ENCODE measurements around the gene TUT1. TPM values are rescaled to one million over a fixed set of nuclear protein-coding genes. Genes with fewer than 3 reads are reported as not detected.

Gene TUT1
- total and polyA plus RNA-seq, 2 of the 4 experiments (the other 2 are of a cell fraction) = 4.3 to 10.1 TPM

GRCh38 chr11:62614275-62614674 is 23.0 kb upstream of the TUT1 start:
- no peak overlapping the region for H3K4me2 ChIP-seq (ENCODE audit: low read depth, low read length)
- dilution Hi-C loops (cut with HindIII; ENCODE audit: low sequenced_read_pairs, unreplicated experiment) = no loop called here
- CTCF ChIA-PET = no interaction called here

More at GRCh38 chr11:62614275-62614674, 23.0 kb upstream of the TUT1 start:
- Histone ChIP-seq H4K91ac (ENCODE audit: insufficient read depth, low read depth, low read length) (no peak overlapping the region), H3K27me3 (ENCODE audit: control insufficient read depth, insufficient read depth, low read length) (no peaks in the 10 kb centered on the region), H2AFZ (replicated peaks; ENCODE audit: low read length, poor library complexity) (no peak overlapping the region), H3K9ac (ENCODE audit: low read depth, low read length) (no peak overlapping the region), H2AK9ac (replicated peaks; ENCODE audit: low read depth, low read length, poor library complexity) (no peak overlapping the region), H3K4me1 (ENCODE audit: control insufficient read depth, insufficient read depth, low read length) (peaks cover 10% of the 10 kb centered on the region), H3K4ac (ENCODE audit: low read depth, low read length) (no peak overlapping the region), H3K56ac (ENCODE audit: extremely low read depth, insufficient read depth, low read length) (no peak overlapping the region), H3K18ac (ENCODE audit: low read depth, low read length) (no peak overlapping the region), H2BK15ac (ENCODE audit: low read depth, low read length) (no peak overlapping the region), H2BK20ac (ENCODE audit: low read depth, low read length) (no peak overlapping the region), H4K5ac (ENCODE audit: low read depth, low read length) (no peak overlapping the region), H3K14ac (replicated peaks; ENCODE audit: low read depth, low read length) (no peak overlapping the region), H3K27ac (ENCODE audit: insufficient read depth, low read length) (no peak overlapping the region), H3K9me3 (ENCODE audit: control insufficient read depth, insufficient read depth, low read length) (no peaks in the 10 kb centered on the region), H3K79me1 (ENCODE audit: low read depth in 1 of 2, low read length in 2 of 2) (peaks cover 19 to 25% of the 10 kb centered on the region in 2 experiments), H2BK5ac (ENCODE audit: low read depth, low read length, poor library complexity, severe bottlenecking) (no peak overlapping the region), H2AK5ac (ENCODE audit: low read depth, low read length) (no peak overlapping the region), H3K4me3 (ENCODE audit: insufficient read depth, low read depth, low read length) (no peak overlapping the region), H3K36me3 (ENCODE audit: control insufficient read depth, insufficient read depth, low read length) (peaks cover 28% of the 10 kb centered on the region), H2BK120ac (ENCODE audit: low read depth, low read length) (no peak overlapping the region), H4K20me1 (ENCODE audit: insufficient read depth, low read length) (peaks cover 11% of the 10 kb centered on the region), H3K23ac (ENCODE audit: low read depth, low read length) (no peak overlapping the region), H3K9me1 (ENCODE audit: insufficient read depth, low read length) (no peaks in the 10 kb centered on the region), H4K8ac (ENCODE audit: low read depth in 2 of 2, low read length in 2 of 2) (no peak overlapping the region)
- no TSS peak for BruUV-seq (replicated peaks)
- in situ Hi-C loops (cut with MboI; ENCODE audit: low sequenced_read_pairs) = no loop called here
- TF ChIP-seq CHD1 (IDR thresholded peaks at IDR 0.05; ENCODE audit: low read depth, low read length) = no peak
- peak; percentile 50; the same call in 1 of the 2 replicates for TF ChIP-seq MXI1 (IDR thresholded peaks at IDR 0.05; ENCODE audit: borderline replicate concordance, low read depth, low read length)
- DNase-seq (no peak), ATAC-seq (ENCODE audit: low read depth) (no peak)
- intact Hi-C loops (cut with micrococcal nuclease) = loop anchor here (5.0 kb wide), 1 partner anchor 248 kb away; no protein-coding TSS in a partner anchor
- 89% methylated on average over 5 of the region's 8 CpGs; no CpG with 5 or more reads in 1 of the 2 experiments for WGBS, 2 experiments (ENCODE audit: extremely low coverage in 2 of 2, insufficient read length in 1 of 2)
- POLR2A ChIA-PET (ENCODE audit: unreplicated experiment) = no interaction called here
